Naive thymus-derived CD4-positive, alpha-beta T cell (primary cell): ENCODE results near the gene BMP6. TPM values are rescaled to one million over a fixed set of nuclear protein-coding genes. Genes with fewer than 3 reads are reported as not detected.

Experiments used
- ATAC-seq: fragments of 150-1000 bp; cut with Tn5 transposase; 2 replicates; pipeline ENCODE4 v1.10.0; 2021; ENCODE audit warnings: mild to moderate bottlenecking, moderate library complexity
- CTCF ChIA-PET: fragments of 350-600 bp; sonication (Branson Sonifier 250); formaldehyde crosslinking; loops from one replicate; lab custom pipeline; 2021; ENCODE audit warnings: antibody characterized with exemption; lab: Charles Lee
- POLR2A ChIA-PET: fragments of 350-600 bp; sonication (Branson Sonifier 250); formaldehyde crosslinking; loops from one replicate; lab custom pipeline; 2021; ENCODE audit warnings: antibody characterized with exemption, inconsistent platforms; lab: Charles Lee
- DNase-seq, 9 donors: peaks; one replicate each; pipeline versions ENCODE4 v3.0.0 to v3.0.0-alpha.2; 2020 to 2022; ENCODE audit warnings: mixed read lengths in 1 of 9
- H3K27ac ChIP-seq: one replicate; pipeline ENCODE4 v1.7.0; 2013; ENCODE audit warnings: mild to moderate bottlenecking, low read depth, low read length, moderate library complexity
- H3K27me3 ChIP-seq, 2 donors: one replicate each; pipeline ENCODE4 v1.7.0; 2013; ENCODE audit warnings: low read length in 2 of 2, mild to moderate bottlenecking in 2 of 2, moderate library complexity in 2 of 2; ENCODE audit not compliant: control insufficient read depth in 2 of 2, insufficient read depth in 2 of 2
- H3K36me3 ChIP-seq, 3 experiments: 1 replicate in 2 of 3; 2 replicates in 1 of 3; pipeline ENCODE4 v1.7.0; 2013; ENCODE audit warnings: low read length in 3 of 3, mild to moderate bottlenecking in 3 of 3, moderate library complexity in 1 of 3; ENCODE audit not compliant: insufficient read depth in 3 of 3, control insufficient read depth in 2 of 3
- H3K4me1 ChIP-seq, 2 donors: one replicate each; pipeline ENCODE4 v1.7.0; 2013; ENCODE audit warnings: low read length in 2 of 2, mild to moderate bottlenecking in 2 of 2, moderate library complexity in 1 of 2; ENCODE audit not compliant: control insufficient read depth in 2 of 2, insufficient read depth in 2 of 2
- H3K4me3 ChIP-seq: 2 replicates; pipeline ENCODE4 v1.7.0; 2013; ENCODE audit warnings: mild to moderate bottlenecking, low read length
- H3K9me3 ChIP-seq, 3 experiments: 1 replicate in 2 of 3; 2 replicates in 1 of 3; pipeline ENCODE4 v1.7.0; 2013; ENCODE audit warnings: low read length in 3 of 3; ENCODE audit not compliant: control insufficient read depth in 2 of 3
- H3K27ac Mint-ChIP-seq, 9 donors: one replicate each; pipeline ENCODE4 v1.8.0; 2020 to 2022; ENCODE audit warnings: mixed read lengths in 9 of 9, mild to moderate bottlenecking in 8 of 9, moderate library complexity in 5 of 9, inconsistent platforms in 2 of 9
- H3K27me3 Mint-ChIP-seq, 5 donors: one replicate each; pipeline ENCODE4 v1.8.0; 2021 to 2022; ENCODE audit warnings: mixed read lengths in 5 of 5, mild to moderate bottlenecking in 1 of 5
- H3K36me3 Mint-ChIP-seq, 5 donors: one replicate each; pipeline ENCODE4 v1.8.0; 2020 to 2022; ENCODE audit warnings: mixed read lengths in 5 of 5, mild to moderate bottlenecking in 3 of 5, inconsistent platforms in 1 of 5
- H3K4me1 Mint-ChIP-seq, 7 donors: one replicate each; pipeline ENCODE4 v1.8.0; 2020 to 2022; ENCODE audit warnings: mixed read lengths in 7 of 7, mild to moderate bottlenecking in 3 of 7, inconsistent platforms in 1 of 7
- H3K4me3 Mint-ChIP-seq, 10 donors: one replicate each; pipeline ENCODE4 v1.8.0; 2020 to 2022; ENCODE audit warnings: mild to moderate bottlenecking in 10 of 10, mixed read lengths in 10 of 10, moderate library complexity in 6 of 10, inconsistent platforms in 2 of 10
- H3K9me3 Mint-ChIP-seq, 11 donors: one replicate each; pipeline ENCODE4 v1.8.0; 2020 to 2022; ENCODE audit warnings: mixed read lengths in 11 of 11, mild to moderate bottlenecking in 4 of 11, inconsistent platforms in 1 of 11, moderate library complexity in 1 of 11
- intact Hi-C, 2 donors: fragments of 100-400 bp; cut with micrococcal nuclease; formaldehyde crosslinking; loops; one replicate each; pipeline ENCODE4 v1.15.1; 2023
- polyA plus RNA-seq, 2 donors: library from polyadenylated mRNA; unstranded; fragments of 300-500 nt; fragmentation: Illumina TruSeq; gene quantifications; one replicate each; pipeline ENCODE4 v1.2.3, GENCODE V29; 2021
- total RNA-seq, 6 experiments: library from RNA in 5 of 6; stranded (reverse) in 5 of 6; gene quantifications; 1 replicate in 5 of 6; 2 replicates in 1 of 6; pipeline ENCODE4 v1.2.3 and lab custom pipeline; 2021 to 2026

BMP6 gene
- total and polyA plus RNA-seq, 7 experiments from 2014 or later: 0.07 to 0.56 (median 0.37) TPM; not detected in 4

DNA sequence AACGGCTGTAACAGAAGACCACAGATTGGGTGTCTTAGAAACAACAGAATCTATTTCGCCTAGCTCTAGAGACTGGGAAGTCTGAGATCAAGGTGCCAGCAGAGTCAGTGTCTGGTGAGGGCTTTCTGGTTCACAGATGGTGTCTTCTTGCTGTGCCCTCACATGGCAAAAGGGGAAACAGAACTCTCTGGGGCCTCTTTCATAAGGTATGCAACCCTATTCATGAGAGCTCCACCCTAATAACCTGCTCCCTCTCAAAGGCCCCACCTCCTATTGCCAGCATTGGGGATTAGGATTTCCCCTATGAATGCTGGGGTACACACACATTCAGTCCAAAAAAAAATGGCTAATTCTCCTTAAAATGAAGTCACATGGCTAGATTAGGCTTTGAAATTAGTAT lies 174.7 kb downstream of the BMP6 start:
- H3K9me3 Mint-ChIP-seq: peaks cover 0 to 2% (median 0%) of the 10 kb centered on the region in 11 donors
- Histone ChIP-seq H3K27ac (no peak overlapping the region), H3K36me3 (peaks cover 5 to 30% (median 8%) of the 10 kb centered on the region in 3 experiments), H3K27me3 (no peaks in the 10 kb centered on the region), H3K4me1 (no peaks in the 10 kb centered on the region), H3K4me3 (no peak overlapping the region), H3K9me3 (no peaks in the 10 kb centered on the region)
- DNase-seq (no peak), ATAC-seq (no peak)
- no peak overlapping the region for H3K4me3 Mint-ChIP-seq
- H3K27ac Mint-ChIP-seq: no peak overlapping the region
- ChIA-PET CTCF (no interaction called here), POLR2A (no interaction called here)
- peaks cover 0 to 5% (median 0%) of the 10 kb centered on the region in 7 donors for H3K4me1 Mint-ChIP-seq
- H3K36me3 Mint-ChIP-seq: peaks cover 9 to 52% (median 20%) of the 10 kb centered on the region in 5 donors
- H3K27me3 Mint-ChIP-seq: no peaks in the 10 kb centered on the region
- intact Hi-C loops: loop anchor here in 1 of 2 donors (10.0 kb wide), 1 partner anchor 306 kb away; the partner anchor contains the start of gene SNRNP48

DNA sequence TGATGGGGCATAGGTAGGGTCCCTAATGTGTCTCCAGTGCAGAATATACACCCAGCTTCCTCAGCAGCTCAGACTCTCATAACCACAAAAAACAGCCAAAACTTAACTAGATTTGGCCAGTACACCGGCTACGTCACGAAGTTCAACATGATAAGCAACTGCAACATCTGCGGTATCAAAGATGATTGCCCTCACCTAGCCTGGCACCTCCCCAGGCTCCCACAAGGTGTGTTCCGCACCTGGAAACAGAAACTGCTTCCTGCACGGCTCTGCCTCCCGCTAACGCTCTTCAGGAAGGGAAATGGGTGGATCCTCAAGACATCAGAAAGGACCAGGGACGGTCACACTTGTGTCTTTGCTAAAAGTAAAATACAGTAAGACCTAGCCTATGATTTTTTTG lies 175.2 kb downstream of the BMP6 start:
- CTCF ChIA-PET: no interaction called here

DNA sequence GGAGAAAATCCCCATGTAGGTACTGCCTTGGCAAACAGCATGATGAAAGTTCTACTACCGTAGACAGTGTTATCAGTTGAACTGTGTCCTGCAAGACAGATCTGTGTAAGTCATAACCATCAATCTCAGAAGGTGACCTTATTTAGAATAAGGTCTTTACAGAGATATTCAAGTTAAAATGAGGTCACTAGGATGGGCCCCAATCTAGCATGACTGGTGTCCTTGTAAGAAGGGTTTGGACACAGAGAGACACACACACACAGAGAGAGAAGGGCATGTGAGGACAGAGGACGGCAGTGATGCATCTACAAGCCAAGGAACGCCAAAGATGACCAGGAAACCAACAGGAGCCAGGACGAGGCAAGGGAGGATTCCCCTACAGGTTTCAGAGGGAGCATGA lies 175.9 kb downstream of the BMP6 start:
- H3K27me3 Mint-ChIP-seq: no peaks in the 10 kb centered on the region
- DNase-seq (no peak), ATAC-seq (no peak)
- Histone ChIP-seq H3K27ac (no peak overlapping the region), H3K36me3 (peaks cover 5 to 29% (median 8%) of the 10 kb centered on the region in 3 experiments), H3K4me3 (no peak overlapping the region), H3K9me3 (no peaks in the 10 kb centered on the region), H3K4me1 (no peaks in the 10 kb centered on the region), H3K27me3 (no peaks in the 10 kb centered on the region)
- peaks cover 0 to 8% (median 0%) of the 10 kb centered on the region in 7 donors for H3K4me1 Mint-ChIP-seq
- H3K27ac Mint-ChIP-seq: no peak overlapping the region
- intact Hi-C loops: loop anchor here in 1 of 2 donors (10.0 kb wide), 1 partner anchor 307 kb away; the partner anchor contains the start of gene SNRNP48
- H3K9me3 Mint-ChIP-seq: peaks cover 0 to 2% (median 0%) of the 10 kb centered on the region in 11 donors
- no peak overlapping the region for H3K4me3 Mint-ChIP-seq
- CTCF ChIA-PET: no interaction called here
- POLR2A ChIA-PET: no interaction called here
- H3K36me3 Mint-ChIP-seq: peaks cover 9 to 43% (median 15%) of the 10 kb centered on the region in 5 donors

More for the DNA sequence above, 175.2 kb downstream of the BMP6 start:
- H3K9me3 ChIP-seq: no peaks in the 10 kb centered on the region
- Mint-ChIP-seq H3K4me3 (no peak overlapping the region), H3K4me1 (peaks cover 0 to 5% (median 0%) of the 10 kb centered on the region in 7 donors), H3K27ac (no peak overlapping the region), H3K27me3 (no peaks in the 10 kb centered on the region), H3K9me3 (peaks cover 0 to 2% (median 0%) of the 10 kb centered on the region in 11 donors), H3K36me3 (peaks cover 9 to 47% (median 19%) of the 10 kb centered on the region in 5 donors)
- DNase-seq: no peak
- intact Hi-C loops: loop anchor here in 1 of 2 donors (10.0 kb wide), 1 partner anchor 306 kb away; the partner anchor contains the start of gene SNRNP48
- POLR2A ChIA-PET: no interaction called here
- H3K4me3 ChIP-seq: no peak overlapping the region
- no peaks in the 10 kb centered on the region for H3K4me1 ChIP-seq
- peaks cover 5 to 29% (median 8%) of the 10 kb centered on the region in 3 experiments for H3K36me3 ChIP-seq
- ATAC-seq: no peak
- no peak overlapping the region for H3K27ac ChIP-seq
- no peaks in the 10 kb centered on the region for H3K27me3 ChIP-seq

DNA sequence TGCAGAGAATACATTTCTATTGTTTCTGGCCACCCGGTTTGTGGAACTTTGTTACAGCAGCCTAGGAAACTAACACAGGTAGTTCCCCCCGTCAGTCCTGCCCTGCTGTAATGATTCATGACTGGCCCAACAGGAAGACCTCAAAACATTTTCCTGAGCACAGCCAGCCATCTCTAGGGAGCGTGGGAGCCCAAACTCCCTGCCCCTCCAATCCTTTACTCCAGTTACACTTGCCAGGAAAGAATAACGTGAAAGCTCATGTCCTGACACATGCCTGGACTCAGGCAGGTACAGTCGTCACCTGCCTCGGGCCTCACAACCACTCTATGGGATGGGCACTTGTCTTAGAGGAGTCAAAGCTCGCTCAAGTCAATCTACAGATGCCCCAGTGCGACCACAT lies 176.3 kb downstream of the BMP6 start:
- Mint-ChIP-seq H3K4me1 (peaks cover 0 to 9% (median 0%) of the 10 kb centered on the region in 7 donors), H3K36me3 (peaks cover 9 to 41% (median 15%) of the 10 kb centered on the region in 5 donors), H3K27me3 (no peaks in the 10 kb centered on the region), H3K27ac (no peak overlapping the region), H3K9me3 (peaks cover 0 to 2% (median 0%) of the 10 kb centered on the region in 11 donors), H3K4me3 (no peak overlapping the region)
- Histone ChIP-seq H3K27ac (no peak overlapping the region), H3K9me3 (no peaks in the 10 kb centered on the region), H3K4me3 (no peak overlapping the region), H3K27me3 (no peaks in the 10 kb centered on the region), H3K36me3 (peaks cover 5 to 29% (median 8%) of the 10 kb centered on the region in 3 experiments), H3K4me1 (no peaks in the 10 kb centered on the region)
- DNase-seq: no peak
- intact Hi-C loops: loop anchor here in 1 of 2 donors (10.0 kb wide), 1 partner anchor 307 kb away; the partner anchor contains the start of gene SNRNP48
- CTCF ChIA-PET: no interaction called here
- no peak for ATAC-seq
- POLR2A ChIA-PET: no interaction called here

DNA sequence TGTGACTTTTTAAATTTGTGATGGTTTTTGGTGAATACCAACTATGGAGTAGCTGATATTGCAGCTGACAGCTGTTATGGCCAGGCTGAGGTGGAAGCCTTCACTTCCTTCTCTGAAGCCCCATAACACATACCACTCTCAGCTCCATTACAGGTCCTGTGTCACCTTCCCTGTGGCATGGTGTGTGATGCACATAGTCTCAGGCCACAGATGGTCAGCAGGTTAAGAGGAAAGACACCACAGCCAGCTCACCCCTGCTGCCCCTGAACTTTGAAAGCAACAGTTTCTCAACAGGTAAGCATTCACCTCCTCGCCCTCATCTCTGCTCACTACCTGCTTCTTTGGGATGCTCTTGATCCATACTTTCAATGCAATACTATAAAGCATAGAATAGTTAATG lies 177.0 kb downstream of the BMP6 start:
- no peaks in the 10 kb centered on the region for H3K27me3 Mint-ChIP-seq
- H3K4me3 Mint-ChIP-seq: no peak overlapping the region
- no peaks in the 10 kb centered on the region for H3K27me3 ChIP-seq
- peaks cover 0 to 2% (median 0%) of the 10 kb centered on the region in 11 donors for H3K9me3 Mint-ChIP-seq
- ATAC-seq (no peak), DNase-seq (no peak)
- H3K36me3 ChIP-seq: peaks cover under 1 to 29% (median 8%) of the 10 kb centered on the region in 3 experiments
- no peaks in the 10 kb centered on the region for H3K9me3 ChIP-seq
- CTCF ChIA-PET: no interaction called here
- no peak overlapping the region for H3K27ac ChIP-seq
- no peak overlapping the region for H3K4me3 ChIP-seq
- H3K4me1 ChIP-seq: no peaks in the 10 kb centered on the region
- no peak overlapping the region for H3K27ac Mint-ChIP-seq
- peaks cover 9 to 35% (median 12%) of the 10 kb centered on the region in 5 donors for H3K36me3 Mint-ChIP-seq
- intact Hi-C loops: loop anchor here in 1 of 2 donors (10.0 kb wide), 1 partner anchor 308 kb away; the partner anchor contains the start of gene SNRNP48
- POLR2A ChIA-PET: no interaction called here
- H3K4me1 Mint-ChIP-seq: peaks cover 0 to 12% (median 0%) of the 10 kb centered on the region in 7 donors

DNA sequence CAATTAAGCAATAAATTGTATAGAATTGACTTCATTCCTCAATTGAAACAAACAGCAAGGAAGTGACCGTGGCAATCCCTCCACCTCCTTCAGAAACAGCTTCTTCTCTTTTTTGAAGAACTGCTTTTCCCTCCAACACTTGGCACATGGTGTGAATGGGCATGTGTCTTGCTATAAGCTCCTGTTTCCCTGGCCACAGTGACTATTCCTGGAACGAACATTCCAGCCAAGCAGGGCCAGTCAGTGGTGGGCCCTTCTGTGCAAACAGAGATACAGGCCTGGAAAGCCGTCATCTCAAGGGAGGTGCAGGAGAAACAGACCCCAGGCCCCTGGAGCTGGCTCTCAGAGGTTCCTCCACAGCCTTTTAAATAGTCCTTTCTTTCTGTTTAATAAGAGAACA lies 177.8 kb downstream of the BMP6 start:
- no peak overlapping the region for H3K4me3 ChIP-seq
- ATAC-seq: no peak
- no peak for DNase-seq
- CTCF ChIA-PET: no interaction called here
- no peaks in the 10 kb centered on the region for H3K27me3 Mint-ChIP-seq
- no peak overlapping the region for H3K27ac Mint-ChIP-seq
- no peak overlapping the region for H3K27ac ChIP-seq
- POLR2A ChIA-PET: no interaction called here
- intact Hi-C loops: loop anchor here in 1 of 2 donors (10.0 kb wide), 1 partner anchor 309 kb away; the partner anchor contains the start of gene SNRNP48
- H3K36me3 Mint-ChIP-seq: peaks cover 6 to 28% (median 8%) of the 10 kb centered on the region in 5 donors
- no peaks in the 10 kb centered on the region for H3K9me3 ChIP-seq
- no peaks in the 10 kb centered on the region for H3K4me1 ChIP-seq
- H3K4me1 Mint-ChIP-seq: peaks cover 0 to 14% (median under 1%) of the 10 kb centered on the region in 7 donors
- peaks cover 0 to 2% (median 0%) of the 10 kb centered on the region in 11 donors for H3K9me3 Mint-ChIP-seq
- H3K36me3 ChIP-seq: peaks cover 0 to 24% (median 8%) of the 10 kb centered on the region in 3 experiments
- H3K27me3 ChIP-seq: no peaks in the 10 kb centered on the region
- H3K4me3 Mint-ChIP-seq: no peak overlapping the region
